Upper lobe of right lung (tissue), 1 donor: ENCODE data around the gene VAPA. TPM values are rescaled to one million over a fixed set of nuclear protein-coding genes. Genes with fewer than 3 reads are reported as not detected.

Source experiments
- ATAC-seq: fragments of 200-7000 bp; cut with Tn5 transposase; one replicate; pipeline ENCODE4 v1.9.1; 2020; ENCODE audit warnings: mild to moderate bottlenecking, moderate library complexity
- DNase-seq: peaks from one replicate; pipeline ENCODE4 v3.0.0-alpha.2; 2020
- H3K27ac ChIP-seq: fragments of 200-600 bp; one replicate; pipeline ENCODE4 v1.8.0; 2022
- H3K27me3 ChIP-seq: fragments of 200-600 bp; one replicate; pipeline ENCODE4 v1.8.0; 2022; ENCODE audit warnings: mild to moderate bottlenecking
- H3K36me3 ChIP-seq: fragments of 200-600 bp; one replicate; pipeline ENCODE4 v1.8.0; 2022
- H3K4me1 ChIP-seq: fragments of 200-600 bp; one replicate; pipeline ENCODE4 v1.8.0; 2022
- H3K4me3 ChIP-seq: fragments of 200-600 bp; one replicate; pipeline ENCODE4 v1.8.0; 2022; ENCODE audit warnings: mild to moderate bottlenecking
- H3K9me3 ChIP-seq: fragments of 200-600 bp; one replicate; pipeline ENCODE4 v1.8.0; 2022
- intact Hi-C: fragments of 100-400 bp; cut with DNase I; formaldehyde crosslinking; loops from one replicate; pipeline ENCODE4 v1.11.0; 2022
- total RNA-seq: library from RNA; stranded (reverse); fragmentation: NEBNext Ultra II Directional; extraction: Animal tissue kit (Norgen Biotek cat#: 25700); gene quantifications from one replicate; pipeline ENCODE4 v1.2.1, GENCODE V29; 2021
- TF ChIP-seq, protein P1 (sequence below): fragments of 200-600 bp; IDR thresholded peaks from one replicate; pipeline ENCODE4 v1.8.0; 2022; ENCODE audit warnings: antibody characterized with exemption
- donor health status: DM: no; HTN: yes; CAD: no; lungs with severe emphysema.

Gene VAPA
- total RNA-seq, 1 donor from 2014 or later = 225 TPM

DNA sequence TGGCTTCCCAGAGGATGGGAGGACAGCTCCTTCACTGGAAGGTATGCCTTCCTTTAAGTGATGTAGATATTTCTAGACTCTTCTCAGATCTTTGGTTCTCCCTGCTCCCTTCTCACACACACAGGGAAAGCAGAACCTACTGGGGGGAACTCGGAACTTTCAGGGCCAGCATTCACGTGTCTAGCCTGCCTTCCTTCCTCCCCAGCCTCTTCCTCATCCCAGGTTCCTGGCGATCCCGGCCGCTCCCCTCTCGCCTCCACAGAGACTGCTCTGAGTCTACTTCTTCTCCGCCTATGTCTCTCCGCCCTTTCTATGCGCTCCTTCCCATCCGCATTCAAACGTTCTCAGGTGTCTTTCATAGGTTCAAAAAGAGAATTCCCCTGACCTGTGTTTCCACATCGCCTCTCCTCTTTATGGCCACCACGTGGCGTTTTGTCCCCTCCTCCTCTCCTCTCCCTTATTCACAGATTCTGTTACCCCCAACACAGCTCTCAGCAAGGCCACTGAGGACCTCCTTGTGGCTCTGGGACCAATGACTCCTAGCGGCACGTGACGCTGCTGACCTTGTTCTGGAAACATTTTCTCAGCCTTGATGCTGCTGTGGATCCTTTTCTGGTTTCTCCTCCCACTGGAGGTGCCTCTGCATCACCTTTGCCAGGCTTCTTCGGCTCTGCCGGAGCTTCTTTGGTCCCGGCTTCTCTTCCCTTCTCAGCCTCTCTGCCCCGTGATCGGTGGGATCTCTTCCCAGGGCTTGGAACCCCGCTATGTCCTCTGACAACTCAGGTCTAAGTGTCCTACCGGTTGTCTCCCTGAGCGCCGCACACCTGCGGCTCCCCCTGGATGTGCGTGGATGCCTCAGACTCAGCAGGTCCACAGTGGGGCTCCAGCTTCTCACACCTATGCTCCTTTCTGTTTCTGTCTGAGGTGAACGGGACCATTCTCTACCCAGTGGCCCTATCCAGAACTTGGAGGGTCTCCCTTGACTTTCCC is 77.5 kb downstream of the VAPA start:
- DNase-seq (no peak), ATAC-seq (peak; percentile 38)
- Histone ChIP-seq H3K27ac (no peak overlapping the region), H3K9me3 (no peaks in the 10 kb centered on the region), H3K4me3 (no peak overlapping the region), H3K4me1 (peaks cover 18% of the 10 kb centered on the region), H3K27me3 (no peaks in the 10 kb centered on the region), H3K36me3 (no peaks in the 10 kb centered on the region)
- intact Hi-C loops = no loop called here
- TF ChIP-seq, protein P1, sequence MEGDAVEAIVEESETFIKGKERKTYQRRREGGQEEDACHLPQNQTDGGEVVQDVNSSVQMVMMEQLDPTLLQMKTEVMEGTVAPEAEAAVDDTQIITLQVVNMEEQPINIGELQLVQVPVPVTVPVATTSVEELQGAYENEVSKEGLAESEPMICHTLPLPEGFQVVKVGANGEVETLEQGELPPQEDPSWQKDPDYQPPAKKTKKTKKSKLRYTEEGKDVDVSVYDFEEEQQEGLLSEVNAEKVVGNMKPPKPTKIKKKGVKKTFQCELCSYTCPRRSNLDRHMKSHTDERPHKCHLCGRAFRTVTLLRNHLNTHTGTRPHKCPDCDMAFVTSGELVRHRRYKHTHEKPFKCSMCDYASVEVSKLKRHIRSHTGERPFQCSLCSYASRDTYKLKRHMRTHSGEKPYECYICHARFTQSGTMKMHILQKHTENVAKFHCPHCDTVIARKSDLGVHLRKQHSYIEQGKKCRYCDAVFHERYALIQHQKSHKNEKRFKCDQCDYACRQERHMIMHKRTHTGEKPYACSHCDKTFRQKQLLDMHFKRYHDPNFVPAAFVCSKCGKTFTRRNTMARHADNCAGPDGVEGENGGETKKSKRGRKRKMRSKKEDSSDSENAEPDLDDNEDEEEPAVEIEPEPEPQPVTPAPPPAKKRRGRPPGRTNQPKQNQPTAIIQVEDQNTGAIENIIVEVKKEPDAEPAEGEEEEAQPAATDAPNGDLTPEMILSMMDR = no peak

DNA sequence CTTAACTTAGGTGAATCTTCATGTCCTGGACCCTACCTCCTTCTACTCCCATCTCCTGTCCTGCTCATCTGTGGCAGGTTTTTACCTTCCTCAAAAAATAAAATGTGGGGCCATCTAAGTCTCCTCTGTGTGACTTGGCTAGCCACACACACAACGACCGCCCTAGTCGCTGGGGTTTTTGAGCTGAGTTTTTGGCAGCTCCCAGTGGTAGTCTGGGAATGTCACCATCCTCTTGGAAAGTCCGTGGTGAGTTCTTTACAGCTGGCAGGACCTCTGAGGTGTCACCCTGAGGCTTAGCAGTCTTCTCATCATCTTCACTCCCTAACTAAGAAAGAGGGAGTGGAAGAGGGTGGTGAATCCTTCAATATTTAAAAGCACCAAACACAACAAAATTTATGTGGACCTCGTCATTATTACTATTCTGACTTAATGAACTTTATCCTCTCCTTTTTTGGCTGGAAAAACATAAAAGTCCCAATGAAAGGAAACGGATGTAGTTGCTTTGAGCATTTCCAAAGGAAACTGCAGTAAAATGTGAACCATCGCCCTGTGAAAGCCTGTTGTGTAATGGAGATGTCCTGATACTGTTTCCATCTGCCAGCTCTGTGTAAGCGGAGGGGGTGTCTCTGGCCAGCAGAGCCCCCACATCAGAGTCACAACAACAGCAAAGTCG is 78.6 kb downstream of the VAPA start:
- Histone ChIP-seq H3K4me1 (peaks cover 18% of the 10 kb centered on the region), H3K27ac (peak overlapping the region; percentile 17), H3K9me3 (no peaks in the 10 kb centered on the region), H3K4me3 (no peak overlapping the region), H3K27me3 (no peaks in the 10 kb centered on the region), H3K36me3 (no peaks in the 10 kb centered on the region)
- TF ChIP-seq, protein P1 = no peak
- intact Hi-C loops = no loop called here
- ATAC-seq (no peak), DNase-seq (no peak)

DNA sequence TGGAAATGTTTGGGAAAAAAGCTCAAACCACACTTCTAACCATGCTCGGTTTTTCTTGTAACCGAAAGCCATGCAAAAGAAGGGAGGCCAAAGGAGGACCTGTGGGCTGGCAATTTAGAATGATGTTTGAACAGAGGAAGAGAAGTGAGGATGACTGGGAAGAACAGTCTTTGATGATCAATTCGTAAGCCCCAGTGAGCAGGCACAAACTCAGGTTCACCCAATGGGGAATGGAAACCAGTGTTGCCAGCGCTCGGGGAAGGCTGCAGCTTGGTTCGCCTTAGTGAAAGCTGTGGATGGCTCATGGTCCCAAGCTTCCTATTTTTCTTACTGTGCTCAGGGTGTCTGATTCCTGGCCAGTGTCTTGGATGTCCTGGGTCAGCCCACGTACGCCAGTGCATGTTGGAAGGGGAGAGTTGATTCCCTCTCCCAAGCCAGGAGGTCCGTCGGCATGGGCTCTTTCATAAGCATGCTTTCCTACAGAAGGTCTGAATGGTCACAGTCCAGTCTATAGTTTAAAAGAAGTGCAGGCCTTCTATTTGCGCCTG is 79.2 kb downstream of the VAPA start:
- ATAC-seq (no peak), DNase-seq (no peak)
- Histone ChIP-seq H3K36me3 (no peaks in the 10 kb centered on the region), H3K27me3 (no peaks in the 10 kb centered on the region), H3K4me3 (no peak overlapping the region), H3K27ac (peak overlapping the region; percentile 17), H3K9me3 (no peaks in the 10 kb centered on the region), H3K4me1 (peaks cover 18% of the 10 kb centered on the region)
- TF ChIP-seq, protein P1 = no peak
- intact Hi-C loops = no loop called here

DNA sequence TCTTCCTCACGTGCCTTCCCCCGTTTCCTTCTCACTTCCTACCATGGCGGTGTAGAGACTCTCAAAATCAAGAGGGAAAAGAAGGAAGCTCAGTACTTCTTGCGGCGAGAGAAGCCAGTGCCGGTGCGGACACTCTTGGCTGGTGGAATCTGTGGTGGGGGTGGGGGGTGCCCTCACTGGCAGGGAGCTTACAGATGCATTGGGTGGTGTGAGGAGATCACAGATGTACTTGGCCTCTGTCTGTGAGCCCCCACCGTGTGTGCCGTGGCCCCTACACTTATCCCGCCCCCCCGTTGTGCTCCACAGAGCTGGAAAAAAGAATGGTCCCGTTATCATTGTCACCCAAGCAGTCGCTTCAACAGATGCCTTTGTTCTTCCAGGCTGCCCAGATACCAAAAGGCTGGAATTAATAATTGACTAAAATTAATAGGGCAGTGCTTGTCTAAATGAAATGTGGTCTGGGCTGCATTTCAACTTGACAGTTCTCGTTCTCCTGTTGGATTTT is 79.8 kb downstream of the VAPA start:
- DNase-seq (no peak), ATAC-seq (no peak)
- no peak overlapping the region for H3K27ac ChIP-seq
- H3K36me3 ChIP-seq = no peaks in the 10 kb centered on the region
- intact Hi-C loops = no loop called here
- TF ChIP-seq, protein P1 = no peak
- H3K9me3 ChIP-seq = peaks cover 2% of the 10 kb centered on the region
- H3K27me3 ChIP-seq = no peaks in the 10 kb centered on the region
- H3K4me3 ChIP-seq = no peak overlapping the region
- H3K4me1 ChIP-seq = peaks cover 18% of the 10 kb centered on the region

DNA sequence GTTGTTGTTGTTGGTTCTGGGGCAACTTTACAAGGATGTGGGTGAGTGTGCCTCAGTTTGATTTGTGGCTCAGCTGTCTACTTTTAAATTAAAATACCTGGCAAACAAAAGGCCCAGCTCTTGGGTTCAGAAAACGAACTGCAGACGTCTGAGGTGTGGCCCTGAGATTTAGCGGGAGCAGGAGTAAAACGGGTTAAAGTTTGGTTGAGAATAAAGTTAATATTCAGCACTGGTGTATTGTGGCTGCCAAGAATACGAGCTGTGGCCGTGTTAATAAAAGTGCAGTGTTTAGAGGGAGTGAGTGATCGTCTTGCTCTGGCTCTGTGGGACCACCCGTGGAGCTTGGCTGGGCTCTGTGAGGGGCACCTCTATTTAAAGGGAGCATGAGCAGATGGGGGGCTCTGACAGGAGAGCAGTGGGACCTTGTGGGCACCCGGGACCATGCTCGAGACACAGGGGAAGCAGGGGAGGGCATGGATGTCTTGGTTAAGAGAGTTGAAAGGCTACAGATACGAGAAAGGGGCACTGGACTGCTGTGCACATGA is 80.3 kb downstream of the VAPA start:
- peaks cover 7% of the 10 kb centered on the region for H3K9me3 ChIP-seq
- TF ChIP-seq, protein P1 = no peak
- DNase-seq (no peak), ATAC-seq (no peak)
- H3K27me3 ChIP-seq = no peaks in the 10 kb centered on the region
- intact Hi-C loops = no loop called here
- peaks cover 18% of the 10 kb centered on the region for H3K4me1 ChIP-seq
- H3K36me3 ChIP-seq = no peaks in the 10 kb centered on the region
- H3K4me3 ChIP-seq = no peak overlapping the region
- H3K27ac ChIP-seq = no peak overlapping the region
